Right renal pelvis (tissue), 4 donors: Measurements from ENCODE around the gene PTPRJ. TPM values are rescaled to one million over a fixed set of nuclear protein-coding genes. Genes with fewer than 3 reads are reported as not detected.
"Not testable (repeated sequence)": the region's sequence is repeated elsewhere in the genome, so short reads cannot be mapped to it uniquely, and the experiment has no call there.

Experiments used
- DNase-seq, 4 donors: peaks; one replicate each; pipeline ENCODE4 v3.0.0-alpha.2; 2013; ENCODE audit warnings: low read depth in 4 of 4, low spot score in 3 of 4, missing footprints in 1 of 4
- polyA plus RNA-seq, 4 donors: library from polyadenylated mRNA; unstranded; fragments of 120-200 nt; gene quantifications; one replicate each; pipeline ENCODE4 v1.2.1, GENCODE V29; 2013; ENCODE audit not compliant: insufficient read length in 4 of 4

The PTPRJ gene
- 10 to 100 TPM; 19.5 to 26.4 (median 25.3) TPM for polyA plus RNA-seq

GRCh38 chr11:47980088-47980906, at the start of gene PTPRJ:
Gene PTPRJ (plus strand): TSS chr11:47980559. CDS start chr11:47980913, 354 bp downstream.
- DNase-seq = no peak

GRCh38 chr11:47932544-47932943, 47.8 kb upstream of the PTPRJ start:
- DNase-seq = no peak

- DNase-seq = not testable (repeated sequence)
Measured at GRCh38 chr11:47933797-47934196, 46.6 kb upstream of the PTPRJ start.

GRCh38 chr11:47938791-47939560, 41.4 kb upstream of the PTPRJ start:
- DNase-seq = no peak

GRCh38 chr11:47940904-47941649, 39.3 kb upstream of the PTPRJ start:
- no peak for DNase-seq

GRCh38 chr11:47941907-47942558, 38.3 kb upstream of the PTPRJ start:
- DNase-seq = no peak

- no peak for DNase-seq
Measured at GRCh38 chr11:47943721-47944586, 36.4 kb upstream of the PTPRJ start.

- DNase-seq = no peak
Measured at GRCh38 chr11:47944632-47945031, 35.7 kb upstream of the PTPRJ start.

- no peak for DNase-seq
Measured at GRCh38 chr11:47946682-47947559, 33.4 kb upstream of the PTPRJ start.

- DNase-seq = no peak
Measured at GRCh38 chr11:47948137-47948536, 32.2 kb upstream of the PTPRJ start.

- not testable (repeated sequence) for DNase-seq
Measured at GRCh38 chr11:47949001-47949675, 31.2 kb upstream of the PTPRJ start.

- DNase-seq = no peak
Measured at GRCh38 chr11:47950396-47950795, 30.0 kb upstream of the PTPRJ start.

GRCh38 chr11:47951504-47951903, 28.9 kb upstream of the PTPRJ start:
- DNase-seq = not testable (repeated sequence)

GRCh38 chr11:47955061-47955755, 25.2 kb upstream of the PTPRJ start:
- DNase-seq = no peak

- DNase-seq = no peak
Measured at GRCh38 chr11:47960015-47960414, 20.3 kb upstream of the PTPRJ start.

GRCh38 chr11:47961383-47961782, 19.0 kb upstream of the PTPRJ start:
- DNase-seq = no peak

- no peak for DNase-seq
Measured at GRCh38 chr11:47964546-47964945, 15.8 kb upstream of the PTPRJ start.
